Measurements from ENCODE around the gene EFNA5.

GRCh38 chr5:107469485-107470294, 201.0 kb downstream of the EFNA5 start:
- TF ChIP-seq POLR2A (IDR thresholded peaks at IDR 0.05), result no peak
- TF ChIP-seq CTCF (IDR thresholded peaks at IDR 0.05), result no peak

All from uterus (tissue), 2 donors.